Medulla oblongata (tissue), 1 donor: ENCODE data around the gene AFF4.

Experiments
- DNase-seq: peaks from one replicate; pipeline ENCODE4 v3.0.0-alpha.2; 2015; ENCODE audit errors: extremely low spot score

The AFF4 gene

GRCh38 chr5:132827943-132828673, 135.3 kb downstream of the AFF4 start:
- no peak for DNase-seq

- peak; percentile 18 for DNase-seq
Observed at GRCh38 chr5:132826424-132827082, 136.9 kb downstream of the AFF4 start.

- no peak for DNase-seq
Observed at GRCh38 chr5:132825834-132826391, 137.5 kb downstream of the AFF4 start.
